ENCODE measurements around the gene TMEM94. TPM values are rescaled to one million over a fixed set of nuclear protein-coding genes. Genes with fewer than 3 reads are reported as not detected.

Gene TMEM94
- total RNA-seq: 100 to 1,000 TPM in 1 of 2 donors, 10 to 100 TPM in 1; 69.9 to 106 TPM

GRCh38 chr17:75456417-75457046 is at the start of gene TMEM94:
TMEM94 (plus strand) TSS chr17:75456635; CDS start chr17:75471906, 15,271 bp downstream.
- H3K4me3 Mint-ChIP-seq: peak within 1 kb of the TSS; percentile 93
- ATAC-seq (peak; percentile 98 to 99), DNase-seq (ENCODE audit: low spot score) (peak; percentile 95)
- no peaks in the 10 kb centered on the region for H3K36me3 Mint-ChIP-seq
- H3K27me3 Mint-ChIP-seq: no peaks in the 10 kb centered on the region
- H3K9me3 Mint-ChIP-seq: no peaks in the 10 kb centered on the region
- peaks cover 36 to 42% of the 10 kb centered on the region in 2 donors for H3K4me1 Mint-ChIP-seq (ENCODE audit: low read depth in 2 of 2)
- H3K27ac Mint-ChIP-seq: peak within 1 kb of the TSS; percentile 83 to 93

GRCh38 chr17:75407655-75408352 is 48.6 kb upstream of the TMEM94 start:
- peaks cover 4% of the 10 kb centered on the region for H3K36me3 Mint-ChIP-seq
- H3K9me3 Mint-ChIP-seq: no peaks in the 10 kb centered on the region
- H3K4me1 Mint-ChIP-seq (ENCODE audit: low read depth in 2 of 2): peaks cover 34 to 46% of the 10 kb centered on the region in 2 donors

GRCh38 chr17:75410141-75410540 is 46.3 kb upstream of the TMEM94 start:
- Mint-ChIP-seq H3K27me3 (peaks cover 0 to 6% of the 10 kb centered on the region in 2 donors), H3K4me1 (ENCODE audit: low read depth in 2 of 2) (peaks cover 36 to 38% of the 10 kb centered on the region in 2 donors), H3K9me3 (no peaks in the 10 kb centered on the region), H3K27ac (no peak overlapping the region), H3K4me3 (peak overlapping the region; percentile 11), H3K36me3 (no peaks in the 10 kb centered on the region)
- ATAC-seq: no peak
- DNase-seq (ENCODE audit: low spot score): no peak

More at GRCh38 chr17:75407655-75408352, 48.6 kb upstream of the TMEM94 start:
- Mint-ChIP-seq H3K27me3 (no peaks in the 10 kb centered on the region), H3K4me3 (no peak overlapping the region), H3K27ac (no peak overlapping the region)
- ATAC-seq: no peak
- no peak for DNase-seq (ENCODE audit: low spot score)

- peaks cover 27 to 30% of the 10 kb centered on the region in 2 donors for H3K4me1 Mint-ChIP-seq (ENCODE audit: low read depth in 2 of 2)
- no peak for DNase-seq (ENCODE audit: low spot score)
- H3K27me3 Mint-ChIP-seq: peaks cover 0 to 8% of the 10 kb centered on the region in 2 donors
- peak overlapping the region; percentile 24 for H3K4me3 Mint-ChIP-seq
- peak overlapping the region; percentile 15 to 59 for H3K27ac Mint-ChIP-seq
- H3K9me3 Mint-ChIP-seq: no peaks in the 10 kb centered on the region
- ATAC-seq: peak; percentile 64 to 71
- no peaks in the 10 kb centered on the region for H3K36me3 Mint-ChIP-seq
These were observed 44.9 kb upstream of the TMEM94 start for GRCh38 chr17:75411328-75412067.

GRCh38 chr17:75412455-75413317 is 43.7 kb upstream of the TMEM94 start:
- H3K27ac Mint-ChIP-seq: peak overlapping the region; percentile 15 to 59
- peak overlapping the region; percentile 24 for H3K4me3 Mint-ChIP-seq
- ATAC-seq (peak; percentile 77 to 80), DNase-seq (ENCODE audit: low spot score) (peak; percentile 77)
- peaks cover 23 to 25% of the 10 kb centered on the region in 2 donors for H3K4me1 Mint-ChIP-seq (ENCODE audit: low read depth in 2 of 2)
- no peaks in the 10 kb centered on the region for H3K36me3 Mint-ChIP-seq
- no peaks in the 10 kb centered on the region for H3K9me3 Mint-ChIP-seq
- peaks cover 0 to 8% of the 10 kb centered on the region in 2 donors for H3K27me3 Mint-ChIP-seq

DNA sequence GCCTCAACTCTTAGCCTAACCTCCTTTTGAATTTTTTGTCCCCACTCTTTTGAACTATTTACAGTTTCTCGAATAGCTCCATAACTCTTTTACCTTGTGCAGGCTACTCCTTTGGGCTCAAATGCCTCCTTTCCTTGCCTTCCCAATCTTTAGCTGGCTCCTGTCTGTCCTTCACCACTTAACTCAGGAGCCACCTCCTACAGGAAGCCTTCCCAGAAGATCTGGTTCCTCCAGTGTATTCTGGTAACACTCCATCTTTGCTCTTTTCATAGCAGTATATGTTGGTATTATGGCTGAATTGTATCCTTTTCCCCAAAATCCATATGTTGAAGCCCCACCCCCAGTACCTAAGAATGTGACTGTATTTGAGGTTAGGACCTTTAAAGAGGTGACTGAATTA is 41.9 kb upstream of the TMEM94 start:
- no peak for ATAC-seq
- H3K9me3 Mint-ChIP-seq: no peaks in the 10 kb centered on the region
- H3K27ac Mint-ChIP-seq: peak overlapping the region in 1 of 2 donors; percentile 59
- no peaks in the 10 kb centered on the region for H3K36me3 Mint-ChIP-seq
- H3K4me1 Mint-ChIP-seq (ENCODE audit: low read depth in 2 of 2): peaks cover 23 to 25% of the 10 kb centered on the region in 2 donors
- no peak overlapping the region for H3K4me3 Mint-ChIP-seq
- DNase-seq (ENCODE audit: low spot score): no peak
- H3K27me3 Mint-ChIP-seq: peaks cover 0 to 12% of the 10 kb centered on the region in 2 donors

DNA sequence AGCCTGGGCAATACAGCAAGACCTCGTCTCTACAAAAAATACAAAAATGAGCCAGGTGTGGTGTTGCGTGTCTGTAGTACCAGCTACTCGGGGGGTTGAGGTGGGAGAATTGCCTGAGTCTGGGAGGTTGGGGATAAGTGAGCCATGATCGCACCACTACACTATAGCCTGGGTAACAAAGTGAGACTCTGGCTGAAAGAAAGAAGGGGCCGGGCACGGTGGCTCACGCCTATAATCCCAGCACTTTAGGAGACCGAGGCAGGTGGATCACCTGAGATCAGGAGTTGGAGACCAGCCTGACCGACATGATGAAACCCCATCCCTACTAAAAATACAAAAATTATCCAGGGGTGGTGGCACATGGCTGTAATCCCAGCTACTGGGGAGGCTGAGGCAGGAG is 40.4 kb upstream of the TMEM94 start:
- Mint-ChIP-seq H3K27me3 (peaks cover 0 to 12% of the 10 kb centered on the region in 2 donors), H3K4me3 (no peak overlapping the region), H3K4me1 (ENCODE audit: low read depth in 2 of 2) (peaks cover 20 to 21% of the 10 kb centered on the region in 2 donors)

DNA sequence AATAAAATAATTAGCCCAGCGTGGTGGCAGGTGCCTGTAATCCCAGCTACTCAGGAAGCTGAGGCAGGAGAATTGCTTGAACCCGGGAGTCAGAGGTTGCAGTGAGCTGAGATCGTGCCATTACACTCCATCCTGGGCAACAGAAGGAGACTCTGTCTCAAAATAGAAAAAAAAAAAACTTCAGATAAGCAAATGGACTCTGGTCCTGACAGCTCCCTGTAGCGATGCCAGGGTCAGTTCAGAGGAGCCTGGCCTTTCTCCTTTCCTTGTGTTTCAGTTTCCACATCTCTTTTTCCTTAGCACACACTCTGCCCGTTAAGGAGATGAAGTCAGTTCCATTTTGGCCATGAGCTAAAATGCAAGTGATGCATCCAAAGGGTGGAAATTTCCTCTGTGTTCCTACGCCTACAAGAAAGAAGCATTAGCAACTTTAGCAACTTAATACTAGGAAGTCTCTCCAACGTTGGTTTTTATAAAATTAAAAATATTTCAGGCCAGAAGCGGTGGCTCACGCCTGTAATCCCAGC is 39.3 kb upstream of the TMEM94 start:
- Mint-ChIP-seq H3K27ac (no peak overlapping the region), H3K27me3 (peaks cover 0 to 12% of the 10 kb centered on the region in 2 donors), H3K9me3 (no peaks in the 10 kb centered on the region), H3K36me3 (no peaks in the 10 kb centered on the region), H3K4me1 (ENCODE audit: low read depth in 2 of 2) (peaks cover 10 to 11% of the 10 kb centered on the region in 2 donors), H3K4me3 (no peak overlapping the region)
- DNase-seq (ENCODE audit: low spot score) (no peak), ATAC-seq (no peak)

More for the DNA sequence above, 40.4 kb upstream of the TMEM94 start:
- Mint-ChIP-seq H3K9me3 (no peaks in the 10 kb centered on the region), H3K36me3 (no peaks in the 10 kb centered on the region), H3K27ac (no peak overlapping the region)
- DNase-seq (ENCODE audit: low spot score) (no peak), ATAC-seq (no peak)

DNA sequence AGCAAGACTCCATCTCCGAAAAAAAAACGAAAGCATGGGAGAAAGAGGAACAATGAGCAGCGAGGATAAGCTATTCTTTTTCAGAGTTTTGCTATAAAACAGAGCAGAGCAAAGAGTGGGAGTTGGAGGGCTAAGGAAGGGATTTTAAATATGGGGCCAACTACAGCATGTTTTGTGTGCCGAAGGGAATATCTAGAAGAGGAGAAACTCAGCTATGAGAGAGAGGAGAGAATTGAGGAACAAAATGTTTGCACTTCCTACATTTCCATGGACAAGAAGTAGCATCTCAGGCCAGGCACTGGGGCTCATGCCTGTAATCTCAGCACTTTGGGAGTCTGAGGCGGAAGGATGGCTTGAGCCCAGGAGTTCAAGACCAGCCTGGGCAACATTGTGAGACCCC is 37.9 kb upstream of the TMEM94 start:
- no peaks in the 10 kb centered on the region for H3K36me3 Mint-ChIP-seq
- H3K4me1 Mint-ChIP-seq (ENCODE audit: low read depth in 2 of 2): no peaks in the 10 kb centered on the region
- no peak overlapping the region for H3K27ac Mint-ChIP-seq
- no peak overlapping the region for H3K4me3 Mint-ChIP-seq
- peaks cover 0 to 12% of the 10 kb centered on the region in 2 donors for H3K27me3 Mint-ChIP-seq
- no peak for ATAC-seq
- no peak for DNase-seq (ENCODE audit: low spot score)
- H3K9me3 Mint-ChIP-seq: no peaks in the 10 kb centered on the region

DNA sequence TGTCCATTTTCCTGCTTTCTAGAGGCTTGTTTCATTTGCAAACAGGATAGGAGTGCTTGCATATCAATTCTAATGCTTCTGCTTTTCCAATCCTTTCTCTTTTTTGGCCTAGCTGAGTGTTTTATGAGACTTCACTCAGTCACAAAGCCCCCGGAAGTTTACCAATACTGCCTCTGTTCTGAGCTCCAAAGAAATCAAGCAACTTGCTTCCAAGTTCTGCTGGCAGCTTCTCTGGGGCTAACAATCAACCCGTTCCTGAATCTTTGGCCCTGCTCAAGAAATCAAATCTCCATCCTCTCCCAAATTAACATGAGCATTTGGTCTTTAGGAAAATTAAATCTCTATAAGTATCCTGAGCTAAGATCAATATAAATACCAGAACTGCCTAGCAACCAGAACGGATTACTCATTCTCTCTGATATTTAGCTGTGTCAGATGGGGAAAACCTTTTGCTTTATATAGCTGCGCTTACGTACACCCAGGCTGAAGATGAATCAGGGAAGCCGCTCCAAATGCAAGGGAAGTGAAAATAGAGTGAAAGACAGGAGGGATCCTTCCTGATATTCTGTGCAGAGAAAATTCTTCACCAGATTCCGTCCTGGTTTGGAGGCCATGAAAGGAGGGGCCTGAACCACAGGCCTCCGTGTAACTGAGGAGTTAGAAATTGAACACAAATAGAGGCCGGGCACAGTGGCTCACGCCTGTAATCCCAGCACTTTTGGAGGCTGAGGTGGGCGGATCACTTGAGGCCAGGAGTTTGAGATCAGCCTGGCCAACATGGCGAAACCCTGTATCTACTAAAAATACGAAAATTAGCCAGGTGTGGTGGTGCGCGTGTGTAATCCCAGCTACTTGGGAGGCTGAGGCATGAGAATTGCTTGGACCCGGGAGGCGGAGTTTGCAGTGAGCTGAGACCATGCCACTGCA is 27.6 kb upstream of the TMEM94 start:
- H3K9me3 Mint-ChIP-seq: no peaks in the 10 kb centered on the region
- no peak for DNase-seq (ENCODE audit: low spot score)
- H3K27ac Mint-ChIP-seq: no peak overlapping the region
- H3K4me1 Mint-ChIP-seq (ENCODE audit: low read depth in 2 of 2): peaks cover 0 to 7% of the 10 kb centered on the region in 2 donors
- H3K36me3 Mint-ChIP-seq: no peaks in the 10 kb centered on the region
- no peak overlapping the region for H3K4me3 Mint-ChIP-seq
- no peak for ATAC-seq
- H3K27me3 Mint-ChIP-seq: peaks cover 0 to 3% of the 10 kb centered on the region in 2 donors

GRCh38 chr17:75430159-75430974 is 26.1 kb upstream of the TMEM94 start:
- no peaks in the 10 kb centered on the region for H3K36me3 Mint-ChIP-seq
- no peaks in the 10 kb centered on the region for H3K9me3 Mint-ChIP-seq
- H3K27me3 Mint-ChIP-seq: peaks cover 0 to 3% of the 10 kb centered on the region in 2 donors
- peaks cover 0 to 12% of the 10 kb centered on the region in 2 donors for H3K4me1 Mint-ChIP-seq (ENCODE audit: low read depth in 2 of 2)
- H3K4me3 Mint-ChIP-seq: no peak overlapping the region
- DNase-seq (ENCODE audit: low spot score): no peak
- ATAC-seq: no peak
- no peak overlapping the region for H3K27ac Mint-ChIP-seq

All from natural killer cell treated with Interleukin-12 subunit alpha and Interleukin-12 subunit beta and Interleukin-15 and Interleukin-18, amount 100 ng/mL, for 72 hours (primary cell).